Stimulated activated CD8-positive, alpha-beta memory T cell treated with anti-CD3 and anti-CD28 coated beads, Interleukin-15, amount 100 ng/mL, for 24 hours (primary cell): ENCODE results near the gene CBX4.
"Not testable (repeated sequence)": the region's sequence is repeated elsewhere in the genome, so short reads cannot be mapped to it uniquely, and the experiment has no call there.

Experiments
- DNase-seq: peaks from one replicate; pipeline ENCODE4 v3.0.0-alpha.2; 2020; ENCODE audit warnings: low read depth

The CBX4 gene

GRCh38 chr17:79859676-79860615 lies 20.7 kb upstream of the CBX4 start:
- DNase-seq, result no peak

DNA sequence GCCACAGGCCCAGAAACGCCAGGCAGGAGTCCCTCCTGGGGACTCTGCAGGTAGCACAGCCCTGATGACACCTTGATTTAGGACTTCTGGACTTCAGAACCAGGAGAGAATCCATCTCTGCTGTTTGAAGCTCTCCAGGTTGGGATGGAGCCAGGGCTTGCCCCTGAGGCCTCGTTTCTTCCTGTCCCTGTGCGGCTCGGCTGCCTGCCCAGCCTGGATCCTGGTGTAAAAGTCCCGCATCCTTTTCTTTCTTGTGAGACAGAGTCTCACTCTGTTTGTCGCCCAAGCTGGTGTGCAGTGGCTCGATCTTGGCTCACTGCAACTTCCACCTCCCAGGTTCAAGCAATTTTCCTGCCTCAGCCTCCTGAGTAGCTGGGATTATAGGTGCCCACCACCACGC lies 17.9 kb upstream of the CBX4 start:
- no peak for DNase-seq

- no peak for DNase-seq
Observed at GRCh38 chr17:79855331-79856124, 16.3 kb upstream of the CBX4 start.

GRCh38 chr17:79854080-79855060 lies 15.1 kb upstream of the CBX4 start:
- no peak for DNase-seq

DNA sequence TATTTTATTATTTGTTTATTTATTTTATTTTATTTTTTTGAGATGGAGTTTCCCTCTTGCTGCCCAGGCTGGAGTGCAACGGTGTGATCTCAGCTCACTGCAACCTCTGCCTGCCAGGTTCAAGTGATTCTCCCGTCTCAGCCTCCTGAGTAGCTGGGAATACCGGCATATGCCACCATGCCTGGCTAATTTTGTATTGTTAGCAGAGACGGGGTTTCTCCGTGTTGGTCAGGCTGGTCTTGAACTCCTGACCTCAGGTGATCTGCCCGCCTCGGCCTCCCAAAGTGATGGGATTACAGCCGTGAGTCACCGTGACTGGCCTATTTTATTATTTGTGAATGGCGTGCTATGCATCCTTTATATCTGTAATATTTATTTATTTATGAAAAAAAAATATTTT lies 13.9 kb upstream of the CBX4 start:
- DNase-seq, result not testable (repeated sequence)

DNA sequence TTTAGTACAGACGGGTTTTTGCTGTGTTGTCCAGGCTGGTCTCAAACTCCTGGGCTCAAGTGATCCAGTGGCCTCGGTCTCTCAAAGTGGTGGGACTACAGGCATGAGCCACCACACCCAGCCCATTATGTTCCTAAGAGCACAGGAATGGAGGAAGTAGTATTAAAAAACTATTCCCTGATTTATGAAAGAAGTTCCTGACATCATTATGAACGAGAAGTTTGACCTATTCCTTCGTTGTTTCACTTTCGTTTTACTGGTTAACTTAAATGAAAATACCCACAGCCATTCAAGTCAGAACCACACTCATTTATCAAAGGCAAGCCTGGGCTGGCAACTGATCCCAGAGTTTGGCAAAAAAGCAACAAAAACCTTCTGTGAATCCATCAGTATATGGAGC lies 13.5 kb upstream of the CBX4 start:
- no peak for DNase-seq

- DNase-seq, result no peak
Observed at GRCh38 chr17:79851461-79851817, 12.2 kb upstream of the CBX4 start.

GRCh38 chr17:79850571-79851460 lies 11.6 kb upstream of the CBX4 start:
- DNase-seq, result no peak

DNA sequence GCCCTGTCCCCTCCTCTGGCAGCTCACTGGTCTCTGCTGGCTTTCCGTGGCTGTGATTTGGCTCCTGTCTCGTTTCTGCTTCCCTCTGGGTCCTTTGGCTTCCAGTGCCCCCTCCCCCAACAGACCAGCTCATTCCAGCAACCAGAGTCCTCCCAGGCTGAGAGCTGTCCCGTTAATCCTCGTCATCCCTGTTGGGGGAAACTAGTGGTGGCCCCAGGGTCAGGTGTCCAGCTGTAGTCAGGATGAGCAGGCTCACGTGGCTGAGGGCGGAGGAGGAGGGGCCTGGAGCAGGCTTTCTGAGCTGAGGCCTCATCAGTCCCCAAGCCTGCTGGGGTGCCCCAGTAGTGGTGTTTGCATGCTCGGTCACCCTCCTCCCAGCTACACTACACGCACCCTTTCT lies 10.7 kb upstream of the CBX4 start:
- DNase-seq, result no peak

DNA sequence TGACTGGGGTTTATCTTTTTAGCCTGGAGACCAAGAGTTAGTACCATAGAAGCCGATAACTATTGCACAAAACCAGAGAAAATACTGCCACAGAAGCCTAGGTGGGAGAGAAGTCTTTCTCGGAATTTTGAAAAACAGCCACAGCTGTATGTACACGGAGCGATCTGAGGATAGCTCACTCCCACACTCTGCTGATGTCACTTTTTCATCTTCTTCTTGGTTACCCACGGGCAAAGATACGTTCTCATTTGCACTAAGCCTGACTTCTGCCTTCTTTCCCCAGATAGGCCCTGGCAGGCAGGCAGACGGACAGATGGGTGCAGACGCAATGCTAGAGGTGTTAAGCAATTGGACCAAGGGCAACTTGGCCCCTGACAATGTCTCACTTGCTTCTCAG lies 9.1 kb upstream of the CBX4 start:
- no peak for DNase-seq

- no peak for DNase-seq
Observed at GRCh38 chr17:79847698-79848369, 8.6 kb upstream of the CBX4 start.

DNA sequence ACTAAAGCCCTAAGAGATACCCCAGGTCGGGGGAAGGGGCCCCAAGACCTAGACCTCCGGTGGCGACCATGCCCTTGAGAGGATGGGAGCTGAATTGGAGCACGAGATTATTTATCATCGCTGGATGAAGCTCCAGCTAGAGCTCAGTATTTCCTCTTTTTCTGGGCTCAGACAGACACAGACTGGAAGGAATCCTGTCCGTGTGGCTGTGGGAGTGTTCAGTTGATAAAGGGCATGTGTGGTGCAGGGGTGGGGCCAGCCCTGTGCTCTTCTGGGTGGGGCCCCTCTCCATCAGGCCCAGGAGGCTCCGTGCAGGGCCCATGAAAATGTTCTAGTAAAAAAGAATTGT lies 6.3 kb upstream of the CBX4 start:
- no peak for DNase-seq

- DNase-seq, result no peak
Observed at GRCh38 chr17:79844869-79845600, 5.8 kb upstream of the CBX4 start.

DNA sequence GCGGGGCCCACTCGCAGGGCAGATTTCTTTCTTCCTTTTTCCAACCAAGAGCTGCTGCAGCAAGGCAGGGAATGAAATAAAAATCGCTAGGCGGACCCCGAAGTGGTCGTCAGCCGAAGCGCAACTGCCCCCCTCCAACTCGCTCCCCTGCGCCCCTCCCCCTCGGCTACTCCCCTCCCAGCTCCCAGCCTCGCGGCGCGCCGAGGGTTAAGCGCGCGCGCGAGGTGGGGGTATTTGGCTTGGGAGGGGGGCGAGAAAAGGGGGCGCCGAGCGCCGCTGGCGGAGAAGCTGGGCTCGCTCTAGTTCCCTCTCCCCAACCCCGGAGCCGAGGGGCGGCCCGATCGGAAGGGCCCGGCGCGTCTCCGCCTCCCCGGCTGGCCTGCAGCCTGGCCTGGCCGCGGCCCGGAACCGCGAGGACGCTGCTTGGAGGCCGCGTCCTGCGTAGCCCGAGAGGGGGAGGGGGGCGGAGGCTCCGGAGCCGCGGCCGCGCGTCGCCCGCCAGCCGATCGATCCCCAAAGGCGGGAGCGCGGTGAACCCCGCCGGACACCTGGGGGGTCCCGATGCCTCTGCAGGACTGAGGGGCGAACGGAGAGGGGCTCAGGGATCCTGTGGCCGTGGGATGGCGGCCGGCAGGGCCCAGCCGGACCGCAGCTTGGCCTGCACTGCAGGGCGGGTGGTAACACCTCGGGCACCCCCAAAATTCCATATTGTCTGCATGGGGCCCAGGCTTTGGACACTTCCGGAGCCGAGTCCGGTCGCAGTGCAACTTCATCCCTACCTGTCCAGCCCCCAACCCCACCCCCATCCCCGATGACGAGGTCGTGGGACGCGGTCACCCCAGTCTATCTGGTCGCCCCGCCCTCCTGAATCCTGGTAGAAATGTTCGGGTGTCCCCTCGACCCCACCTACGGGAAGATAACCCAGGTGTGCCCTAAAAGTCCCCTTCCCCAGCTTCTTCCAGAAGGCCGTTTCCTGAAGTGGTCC lies 4.9 kb upstream of the CBX4 start:
- DNase-seq, result no peak

DNA sequence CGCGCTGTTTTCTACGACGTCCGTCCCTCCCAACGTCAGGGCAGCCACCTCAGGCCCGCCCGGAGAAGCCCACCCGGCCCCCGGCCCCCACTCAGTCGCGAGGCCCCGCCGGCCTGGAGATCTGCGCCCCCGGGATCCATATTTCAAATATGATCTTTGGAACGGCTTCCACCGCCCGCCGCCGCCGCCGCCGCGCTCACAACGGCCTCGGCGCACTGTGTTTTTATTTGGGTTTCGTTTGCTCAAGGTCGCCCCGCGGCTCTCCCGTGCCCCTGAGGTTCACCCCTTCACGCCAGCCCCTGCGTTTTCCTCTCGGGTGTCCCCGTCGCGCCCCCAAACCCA lies 4.2 kb upstream of the CBX4 start:
- DNase-seq, result no peak

GRCh38 chr17:79842656-79843473 lies 3.6 kb upstream of the CBX4 start:
- no peak for DNase-seq

GRCh38 chr17:79842136-79842655 lies 3.0 kb upstream of the CBX4 start:
- no peak for DNase-seq
